NCI-H187 (cell line): Measurements from ENCODE around the gene SYNGR1.

Experiments
- DNase-seq, 2 experiments: peaks; one replicate each; lab custom pipeline; 2025; lab: John Stamatoyannopoulos, UW

SYNGR1 gene

DNA sequence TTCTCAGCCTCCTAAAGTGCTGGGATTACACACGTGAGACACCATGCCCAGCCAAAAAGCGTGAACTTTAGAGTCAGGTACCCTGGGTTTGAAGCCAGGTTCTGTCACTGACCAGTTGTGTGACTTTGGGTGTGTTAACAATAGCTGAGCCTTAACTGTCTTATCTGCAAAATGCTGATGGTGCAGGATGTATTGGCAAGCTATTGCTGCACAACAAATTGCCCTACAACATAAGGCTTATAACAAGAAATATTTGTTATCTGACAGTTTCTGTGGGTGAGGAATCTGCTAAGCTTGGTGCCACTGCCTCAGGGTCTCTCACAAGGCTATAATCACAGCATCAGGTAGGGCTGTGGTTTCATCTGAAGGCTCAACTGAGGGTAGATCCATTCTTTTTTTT lies 21.9 kb downstream of the SYNGR1 start:
- no peak for DNase-seq

DNA sequence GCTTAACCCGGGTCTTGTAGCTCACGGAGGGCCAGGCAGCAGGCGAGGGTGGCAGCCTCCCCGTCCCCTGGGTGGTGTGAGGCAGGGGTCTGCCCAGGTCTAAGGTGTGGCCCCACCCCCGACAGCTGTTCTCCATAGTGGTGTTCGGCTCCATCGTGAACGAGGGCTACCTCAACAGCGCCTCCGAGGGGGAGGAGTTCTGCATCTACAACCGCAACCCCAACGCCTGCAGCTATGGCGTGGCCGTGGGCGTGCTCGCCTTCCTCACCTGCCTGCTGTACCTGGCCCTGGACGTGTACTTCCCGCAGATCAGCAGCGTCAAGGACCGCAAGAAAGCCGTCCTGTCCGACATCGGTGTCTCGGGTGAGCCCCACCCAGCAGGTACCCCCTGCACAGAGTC lies 24.4 kb downstream of the SYNGR1 start:
- DNase-seq, result no peak

DNA sequence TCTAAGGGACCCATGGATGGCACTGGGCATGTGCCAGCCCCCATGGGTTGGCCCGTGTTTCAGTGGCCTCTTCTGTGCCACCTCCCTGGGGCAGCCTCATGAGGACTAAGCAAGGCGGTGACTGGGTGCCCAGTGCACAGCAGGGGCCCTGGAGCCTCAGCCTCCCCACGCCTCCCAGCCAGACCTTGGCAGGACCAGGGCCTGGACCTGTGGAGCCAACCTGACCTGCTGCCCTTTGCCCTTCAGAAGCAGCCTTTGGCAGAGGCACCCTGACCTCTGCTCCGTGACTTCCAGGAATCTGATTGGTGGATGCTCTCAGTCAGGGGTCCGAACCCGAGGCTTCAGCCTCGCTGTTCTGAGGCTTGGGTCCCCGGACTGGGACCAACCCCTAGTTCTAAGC lies 25.0 kb downstream of the SYNGR1 start:
- DNase-seq, result no peak

DNA sequence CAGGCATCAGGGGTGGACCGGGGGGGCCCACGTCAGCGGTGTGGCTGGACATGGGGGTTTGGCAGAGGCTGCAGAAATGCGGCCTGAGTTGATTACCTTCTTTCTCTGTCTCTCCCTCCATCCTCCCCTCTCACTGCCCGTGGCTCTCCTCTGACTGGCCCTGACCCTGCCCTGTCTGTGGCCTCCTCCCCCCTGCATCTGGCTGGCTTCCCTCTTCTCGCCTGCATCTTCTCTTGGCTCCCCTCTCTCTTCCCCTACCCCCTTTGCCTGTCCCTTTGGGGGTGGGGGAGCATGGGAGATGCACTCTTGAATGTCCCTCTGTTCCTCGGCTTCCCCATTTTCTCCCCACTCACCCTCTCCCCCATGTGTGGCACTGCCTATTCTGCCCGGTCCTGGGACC lies 25.9 kb downstream of the SYNGR1 start:
- DNase-seq, result no peak

DNA sequence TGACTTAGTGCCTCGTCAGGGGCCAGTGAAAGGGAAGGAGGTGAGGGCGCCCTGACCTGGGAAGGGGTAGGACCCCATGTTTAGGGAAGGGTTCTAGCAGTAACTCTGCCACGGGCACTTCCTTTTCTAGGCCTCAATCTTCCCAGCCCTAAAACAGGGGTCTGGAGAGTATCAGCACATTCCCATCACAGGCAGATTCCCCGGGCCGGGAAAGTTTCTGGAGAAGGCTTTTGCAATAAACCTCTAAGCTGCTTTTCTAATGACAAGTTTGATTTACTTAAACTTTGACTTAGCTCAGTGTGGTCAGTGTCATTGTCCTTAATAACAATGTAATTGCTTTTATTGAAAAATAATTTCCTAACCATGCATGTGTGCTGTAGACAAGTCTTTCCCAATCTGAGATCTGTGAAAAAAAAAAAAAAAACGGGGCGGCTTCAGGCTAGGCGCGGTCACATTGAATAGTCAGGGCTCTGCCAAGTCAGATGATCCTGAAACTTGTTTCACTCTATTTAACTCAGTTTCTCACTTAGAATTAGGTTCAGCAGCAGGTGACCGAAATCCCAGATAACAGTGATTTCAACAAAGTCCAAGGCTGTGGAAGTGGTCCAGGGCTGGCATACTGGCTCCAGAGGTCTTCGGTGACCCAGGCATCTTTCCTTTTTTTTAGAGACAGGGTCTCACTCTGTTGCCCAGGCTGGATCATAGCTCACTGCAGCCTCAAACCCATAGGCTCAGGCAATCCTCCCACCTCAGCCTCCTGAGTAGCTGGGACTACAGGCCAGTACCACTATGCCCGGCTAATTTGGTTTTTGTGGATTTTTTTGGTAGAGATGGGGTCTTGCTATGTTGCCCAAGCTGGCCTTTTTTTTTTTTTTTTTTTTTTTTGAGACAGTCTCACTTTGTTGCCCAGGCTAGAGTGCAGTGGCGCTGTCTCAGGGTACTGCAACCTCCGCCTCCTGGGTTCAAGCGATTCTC lies 30.3 kb downstream of the SYNGR1 start:
- no peak for DNase-seq

DNA sequence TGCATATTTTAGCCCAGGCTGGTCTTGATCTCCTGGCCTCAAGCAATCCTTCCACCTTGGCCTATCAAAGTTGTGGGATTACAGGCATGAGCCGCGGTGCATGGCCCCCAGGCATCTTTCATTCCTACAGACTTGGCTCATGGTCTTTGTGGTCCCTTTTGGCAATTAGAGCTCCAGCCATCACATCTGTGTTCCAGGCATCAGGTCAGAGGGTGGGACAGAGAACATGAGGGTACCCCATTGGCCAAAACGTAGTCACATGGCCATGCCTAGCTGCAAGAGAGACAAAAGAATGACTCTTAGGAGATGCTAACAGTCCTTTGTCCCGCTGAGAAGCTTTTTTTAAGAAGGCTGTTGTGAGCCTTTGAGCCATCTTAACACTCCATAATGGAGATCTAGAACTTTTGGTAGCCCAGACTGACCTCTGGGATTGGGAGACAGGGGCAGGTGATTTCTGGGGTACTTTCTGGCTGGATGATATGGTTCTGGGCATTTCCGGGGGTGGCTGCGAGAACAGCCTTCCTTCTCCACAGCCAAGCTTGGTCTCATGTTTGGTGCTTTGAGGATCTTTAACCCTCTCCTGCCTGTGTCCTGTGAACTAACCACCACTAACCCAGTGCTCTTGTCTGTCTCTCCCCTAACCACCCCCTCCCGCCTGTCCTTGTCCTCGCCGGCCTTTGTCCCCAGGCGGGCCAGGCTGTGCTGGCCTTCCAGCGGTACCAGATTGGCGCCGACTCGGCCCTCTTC lies 31.4 kb downstream of the SYNGR1 start:
- DNase-seq, result no peak

DNA sequence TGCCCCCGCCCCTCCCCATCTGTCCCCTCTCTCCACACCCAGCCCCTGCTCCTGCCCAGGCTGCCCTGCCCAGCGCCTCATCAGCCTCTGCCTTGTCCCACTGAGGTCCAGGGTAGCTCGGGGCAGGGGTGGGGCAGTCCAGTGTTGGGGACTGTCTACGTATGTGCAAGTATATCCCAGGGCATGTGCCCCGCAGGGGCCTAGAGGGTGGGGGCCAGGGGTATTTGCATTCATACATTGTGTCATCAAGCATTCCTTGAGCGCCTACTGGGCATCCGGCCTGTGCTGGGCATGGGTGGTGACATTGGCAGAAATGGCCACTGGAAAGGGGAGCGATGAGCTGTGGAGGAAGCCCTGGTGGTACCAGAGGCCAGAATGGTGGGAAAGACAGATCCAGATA lies 32.1 kb downstream of the SYNGR1 start:
- DNase-seq, result no peak

DNA sequence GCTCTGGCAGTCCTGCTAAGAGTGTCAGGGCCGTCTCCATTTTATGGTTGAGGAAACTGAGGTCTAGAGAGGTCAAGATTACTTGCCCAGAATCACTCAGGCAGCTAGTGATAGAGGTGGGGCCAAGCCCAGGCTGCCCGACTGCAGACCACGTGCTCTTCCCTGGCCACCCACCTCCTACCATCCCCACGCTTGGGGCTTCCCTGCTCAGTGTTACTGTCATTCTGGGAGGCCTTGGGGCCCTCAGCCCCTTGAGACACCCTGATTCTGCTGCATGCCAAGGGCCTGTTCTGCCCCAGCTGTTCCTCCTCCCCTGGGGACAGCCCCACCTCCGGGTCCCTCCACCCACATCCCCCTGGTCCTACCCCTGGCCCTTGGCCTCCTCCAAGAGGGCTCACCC lies 32.6 kb downstream of the SYNGR1 start:
- no peak for DNase-seq

DNA sequence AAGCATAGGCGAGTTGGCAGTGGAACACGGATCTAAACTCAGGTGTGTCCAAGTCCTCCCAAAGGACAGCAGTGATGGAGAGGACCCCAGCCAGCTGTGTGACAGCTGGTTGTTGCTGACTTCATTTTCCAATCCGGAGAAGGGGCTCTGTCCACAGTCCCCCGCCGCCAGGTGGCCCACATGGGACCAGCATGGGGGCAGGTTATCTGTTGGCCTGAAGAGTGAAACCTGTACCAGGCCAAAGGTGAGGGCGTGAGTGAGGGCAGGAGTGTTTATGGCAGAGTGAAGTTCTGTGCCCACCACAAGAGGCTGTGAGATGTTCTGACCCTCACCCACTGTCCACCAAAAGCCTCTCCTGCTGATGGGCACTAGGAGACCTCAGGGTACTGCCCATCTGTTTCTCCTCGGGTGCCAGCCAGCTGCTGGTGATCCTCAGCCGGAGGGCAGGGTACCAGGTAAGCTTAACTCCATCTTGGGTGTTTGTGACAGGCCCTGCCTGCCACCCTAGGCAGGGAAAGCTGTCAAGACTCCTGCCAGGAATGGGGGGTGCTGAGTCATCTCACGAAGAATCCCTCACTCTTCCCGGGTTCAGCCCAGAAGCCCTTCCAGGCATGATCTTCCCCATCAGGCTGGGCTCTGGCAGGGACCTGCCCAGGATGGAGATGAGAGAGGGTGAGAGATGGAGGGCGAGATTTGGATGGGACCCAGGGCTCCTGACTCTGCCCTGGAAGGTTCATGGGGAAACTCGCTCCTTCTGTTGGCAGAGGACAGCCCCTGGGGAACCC lies 34.2 kb downstream of the SYNGR1 start:
- no peak for DNase-seq

DNA sequence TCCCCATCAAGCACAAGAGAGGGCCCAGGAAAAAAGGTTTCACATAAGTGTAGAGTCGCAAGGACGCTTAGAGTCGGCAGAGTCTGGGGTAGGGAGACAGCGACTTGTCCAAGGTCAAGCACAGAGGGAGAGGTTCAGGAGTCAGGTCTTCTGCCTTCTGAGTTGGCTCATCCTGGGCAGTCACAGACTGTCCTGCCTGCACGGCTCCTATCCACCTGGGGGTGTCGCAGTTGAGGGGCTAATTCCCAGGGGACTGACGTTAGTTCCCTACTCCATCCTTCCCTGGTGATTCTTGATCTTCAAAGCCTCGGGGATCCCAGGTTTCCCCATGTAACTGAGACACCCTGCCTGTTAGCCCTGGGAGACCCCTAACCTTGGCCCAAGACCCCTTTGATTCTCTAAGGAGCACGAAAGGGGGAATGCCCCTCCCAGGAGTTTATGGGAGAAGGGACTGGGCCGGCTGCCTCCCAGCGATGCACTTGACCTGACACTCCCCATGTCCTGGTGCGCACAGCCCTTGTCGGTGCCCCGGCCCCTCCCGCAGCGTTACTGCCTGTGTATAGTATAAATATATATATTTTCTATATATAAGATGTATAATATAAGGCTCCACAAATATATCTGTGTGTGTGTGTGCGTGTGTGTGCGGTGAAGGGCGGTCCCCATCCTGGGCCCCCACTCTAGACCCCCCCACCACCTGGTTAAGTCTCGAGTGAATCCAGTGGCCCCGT lies 35.1 kb downstream of the SYNGR1 start:
- DNase-seq, result no peak

DNA sequence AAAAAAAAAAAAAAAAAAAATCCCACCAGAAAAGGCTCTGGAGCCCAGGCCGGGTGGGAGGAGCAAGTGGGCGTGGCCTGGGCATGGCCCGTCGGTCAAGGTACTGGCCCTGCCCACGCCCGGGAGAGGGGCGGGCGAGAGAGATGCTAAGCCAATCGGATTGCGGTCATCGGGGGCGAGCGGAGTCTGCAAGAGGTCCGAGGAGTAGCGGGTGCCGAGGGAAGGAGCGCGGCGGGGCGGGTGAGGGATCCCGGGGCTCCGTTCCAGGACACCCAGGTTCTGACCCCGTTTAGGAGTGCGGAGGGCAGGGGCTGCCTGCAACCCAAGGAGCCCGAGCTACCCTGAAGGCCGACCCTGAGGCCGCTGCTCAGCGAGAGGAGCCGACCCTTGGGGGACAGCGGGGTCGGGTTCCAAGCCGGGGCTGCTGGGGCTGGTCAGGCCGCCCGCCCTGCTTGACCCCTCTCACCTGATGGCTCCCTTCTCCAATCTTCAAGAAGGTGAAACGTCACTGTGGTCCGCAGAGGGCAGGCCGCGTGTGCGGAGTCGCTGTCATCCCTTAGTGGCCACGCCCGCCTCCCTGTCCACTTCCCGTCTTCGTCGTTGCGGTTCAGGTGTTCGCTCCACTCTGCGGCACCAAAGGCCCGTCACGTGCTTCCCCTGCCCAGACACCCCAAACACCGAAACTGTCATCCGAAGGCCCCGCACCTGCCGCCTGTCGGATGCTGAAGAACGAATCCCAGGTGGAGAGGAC lies 38.6 kb downstream of the SYNGR1 start:
- DNase-seq, result no peak

DNA sequence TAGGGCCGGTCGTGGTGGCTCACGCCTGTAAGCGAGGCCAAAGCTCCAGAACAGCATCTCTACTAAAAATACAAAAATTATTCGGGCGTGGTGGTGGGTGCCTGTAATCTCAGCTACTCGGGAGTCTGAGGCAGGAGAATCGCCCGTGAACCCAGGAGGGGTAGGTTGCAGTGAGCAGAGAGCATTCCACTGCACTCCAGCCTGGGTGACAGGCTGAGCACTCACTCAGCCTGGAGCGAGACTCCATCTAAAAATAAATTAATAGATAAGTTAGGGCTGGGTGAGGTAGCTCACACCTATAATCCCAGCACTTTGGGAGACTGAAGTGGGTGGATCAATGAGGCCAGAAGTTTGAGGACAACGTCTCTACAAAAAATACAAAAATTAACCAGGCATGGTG lies 39.6 kb downstream of the SYNGR1 start:
- no peak for DNase-seq

DNA sequence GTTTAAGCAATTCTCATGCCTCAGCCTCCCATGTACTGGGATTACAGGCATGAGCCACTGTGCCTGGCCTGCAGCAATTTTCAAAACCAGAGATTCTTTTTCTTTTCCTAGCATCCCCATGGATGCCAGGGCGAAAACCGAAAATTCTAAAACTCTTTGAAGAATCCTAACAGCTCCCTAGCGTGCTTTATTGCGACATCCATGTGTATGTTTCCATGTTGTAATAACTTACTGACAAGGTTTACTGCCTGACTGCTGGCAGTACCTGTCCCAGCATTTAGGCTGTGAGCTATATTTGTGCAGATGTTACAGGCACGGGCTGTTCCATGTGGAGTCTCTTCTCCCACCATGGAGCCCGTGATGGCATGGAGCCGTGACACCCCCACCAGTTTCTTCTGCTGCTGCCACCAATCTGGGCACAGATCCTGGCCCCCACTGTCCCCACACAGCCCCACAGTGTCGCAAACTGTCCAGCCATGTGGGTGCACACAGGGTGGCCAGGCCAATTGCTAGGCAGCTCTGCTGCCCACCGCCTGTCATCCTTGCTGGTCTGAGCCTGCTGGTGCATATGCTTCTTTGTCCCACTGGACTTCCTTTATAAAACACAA lies 42.7 kb downstream of the SYNGR1 start:
- DNase-seq, result no peak

DNA sequence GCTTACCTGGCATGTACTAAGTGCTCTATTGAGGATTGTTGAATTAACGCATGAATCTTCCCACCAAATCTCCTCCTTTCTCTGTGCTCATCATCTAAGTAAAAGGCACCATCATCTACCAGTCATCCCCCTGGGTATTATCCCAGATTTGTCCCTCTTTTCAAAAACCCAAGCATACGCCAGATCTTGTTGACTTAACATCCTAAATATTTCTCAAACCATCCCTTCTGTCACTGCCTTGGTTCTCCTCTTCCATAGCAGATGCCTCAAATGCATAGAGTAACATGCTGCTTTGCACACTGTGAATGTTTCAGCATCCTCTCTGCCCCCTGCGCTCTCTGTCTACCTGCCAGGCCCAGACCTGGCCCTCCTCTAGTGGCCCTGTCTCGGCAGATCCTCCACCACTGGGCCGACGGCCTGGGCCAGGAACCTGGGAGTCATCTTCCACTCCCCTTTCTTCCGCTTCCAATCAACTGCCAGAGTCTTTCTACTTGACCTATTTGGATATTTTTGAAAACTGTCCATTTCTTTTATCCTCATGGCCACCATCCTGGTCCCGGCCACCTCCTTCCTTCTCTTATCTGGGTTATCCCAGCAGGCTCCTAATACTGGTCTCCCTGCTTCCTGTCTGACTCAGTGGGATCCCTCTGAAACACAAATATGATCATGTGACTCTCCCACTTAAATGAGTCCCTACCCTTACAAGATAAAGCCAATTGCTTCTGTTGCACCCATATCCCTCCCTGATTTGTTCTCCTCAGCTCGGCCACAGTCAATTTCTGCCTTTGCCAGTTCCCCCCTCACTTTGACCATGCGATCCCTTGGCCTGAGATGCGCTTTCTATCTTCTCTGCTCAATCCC lies 46.4 kb downstream of the SYNGR1 start:
- no peak for DNase-seq

DNA sequence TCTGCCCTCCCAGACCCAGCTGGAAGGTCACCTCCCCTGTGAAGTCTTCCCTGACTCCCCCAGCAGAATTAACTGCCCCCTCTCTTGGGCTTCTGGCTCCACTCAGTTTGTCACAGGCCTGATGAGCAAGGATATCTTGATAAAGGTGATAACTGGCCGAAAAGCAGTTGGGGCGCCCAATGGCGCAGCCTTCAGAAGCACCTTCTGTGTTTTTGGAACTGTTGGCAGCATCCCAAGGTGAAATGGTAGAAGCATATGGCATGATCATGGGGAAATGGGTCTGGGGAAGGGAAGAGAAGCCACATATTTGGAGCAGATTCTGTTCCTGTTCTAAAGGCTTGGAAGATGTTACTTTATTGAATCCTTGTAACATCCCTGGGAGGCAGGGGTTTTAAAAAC lies 47.0 kb downstream of the SYNGR1 start:
- DNase-seq, result no peak

DNA sequence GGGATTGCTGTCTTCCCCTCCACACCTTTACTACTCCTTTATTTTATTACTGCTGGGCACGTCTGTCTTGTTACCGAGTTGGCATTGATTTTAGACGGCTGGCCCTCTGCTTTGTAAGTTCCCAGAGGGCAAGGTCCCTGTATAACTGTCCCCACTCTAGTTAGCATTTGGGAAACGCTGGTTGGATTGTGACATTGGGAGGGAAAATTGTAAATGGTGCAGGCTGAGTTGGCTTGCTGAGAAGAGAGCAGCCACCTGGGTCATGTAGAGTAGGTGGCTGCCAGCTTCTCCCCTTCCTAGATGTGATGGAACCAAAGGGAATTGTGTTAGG lies 51.5 kb downstream of the SYNGR1 start:
- no peak for DNase-seq

DNA sequence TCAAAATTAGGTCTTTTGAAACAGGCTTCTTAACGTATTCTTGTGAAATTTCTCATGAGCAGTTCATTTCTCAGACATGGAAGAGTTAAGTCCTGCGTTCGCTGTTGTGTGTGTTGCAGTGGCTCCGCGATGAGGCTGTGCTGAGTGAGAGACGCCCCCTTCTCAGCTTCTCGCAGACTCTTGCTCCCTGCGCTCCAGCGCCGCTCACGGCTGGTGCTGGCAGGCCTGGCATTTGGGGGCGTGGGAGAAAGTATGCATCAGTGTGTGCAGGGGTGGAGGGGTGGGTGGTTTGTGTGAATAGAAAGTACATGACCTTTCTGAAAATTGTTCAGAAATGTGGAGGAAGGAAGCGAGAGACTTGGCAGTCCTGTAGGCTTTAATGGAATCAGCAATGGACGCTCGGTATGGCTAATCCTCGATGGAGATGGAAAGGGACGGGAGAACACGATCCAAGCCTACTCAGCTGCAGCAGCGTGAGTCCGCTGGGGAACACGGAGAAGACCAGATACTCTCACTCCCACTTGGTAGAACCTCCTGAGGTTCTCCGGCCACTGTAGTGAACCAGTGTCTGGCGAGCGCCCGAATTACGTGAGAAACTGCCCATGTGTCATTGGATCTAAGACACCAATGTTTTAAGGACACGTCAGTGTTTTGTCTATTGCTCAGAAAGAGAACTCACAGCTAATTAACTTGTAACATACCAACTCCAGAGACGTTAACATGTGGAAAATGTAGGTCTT lies 55.7 kb downstream of the SYNGR1 start:
- no peak for DNase-seq

DNA sequence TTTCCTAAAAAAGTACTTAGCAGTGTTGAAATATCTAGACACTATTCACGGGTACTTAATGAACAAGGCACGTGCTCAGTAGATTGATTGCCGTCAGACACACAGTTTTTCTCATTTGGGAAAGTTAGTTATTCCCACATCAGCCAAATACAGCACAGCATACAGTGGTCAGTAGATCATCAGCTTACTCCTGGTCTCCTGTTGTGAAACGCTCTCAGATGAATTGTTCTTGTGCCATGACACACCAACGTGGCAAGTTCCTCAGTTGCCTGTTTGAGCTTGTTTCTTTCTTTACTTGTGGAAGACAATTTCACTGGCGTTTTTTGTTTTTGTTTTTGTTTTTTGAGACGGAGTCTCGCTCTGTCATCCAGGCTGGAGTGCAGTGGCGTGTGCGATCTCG lies 58.4 kb downstream of the SYNGR1 start:
- no peak for DNase-seq

DNA sequence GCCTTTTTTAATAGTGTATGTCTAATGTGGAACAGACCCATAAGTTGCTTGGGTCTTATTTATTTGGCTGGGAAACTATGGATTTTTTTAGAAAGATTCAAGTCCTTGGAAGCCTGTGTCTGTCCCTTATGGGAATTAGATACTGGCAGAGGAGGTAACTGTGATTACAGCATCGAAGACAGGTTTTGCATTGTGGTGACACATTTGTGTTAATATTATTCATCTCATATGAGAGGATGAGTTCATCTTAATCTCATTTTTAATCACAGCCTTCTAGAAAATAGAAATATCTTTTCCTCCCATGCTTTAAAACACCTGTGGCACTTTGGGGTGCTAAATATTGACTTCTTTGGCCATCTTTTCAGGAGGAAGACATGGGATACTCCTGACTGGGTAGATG lies 59.0 kb downstream of the SYNGR1 start:
- no peak for DNase-seq
